ENCODE results near the gene DMD.

DNA sequence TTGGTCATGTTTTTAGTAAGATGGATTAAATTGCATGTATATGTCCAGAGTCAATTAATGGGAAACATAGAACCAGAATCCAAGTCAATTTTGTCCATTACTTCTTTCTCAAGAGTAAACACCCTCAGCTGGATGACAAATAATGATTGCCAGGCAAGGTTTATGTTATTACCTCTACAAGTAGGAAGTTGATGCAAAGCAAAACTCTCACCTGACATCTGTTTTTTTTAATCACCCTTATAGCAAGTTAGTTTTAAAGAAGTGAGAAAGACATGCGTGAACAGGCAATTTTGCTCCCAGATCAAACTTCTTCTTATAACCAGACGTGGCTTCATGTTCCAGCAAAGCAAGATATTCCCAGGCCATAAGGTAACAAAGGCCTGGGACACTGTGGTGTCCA, 1791.0 kb downstream of the DMD start:
- no peak for TF ChIP-seq POLR2A (IDR thresholded peaks at IDR 0.05; ENCODE audit: control extremely low read depth in 1 of 2, low read depth in 2 of 2, low read length in 2 of 2)
- TF ChIP-seq GTF2F1 (IDR thresholded peaks at IDR 0.05; ENCODE audit: borderline replicate concordance, low read depth, low read length) = no peak
- TF ChIP-seq RAD21 (IDR thresholded peaks at IDR 0.05 in 1 of 2, conservative IDR thresholded peaks at IDR 0.05 in 1 of 2; ENCODE audit: low read depth in 2 of 2, low read length in 2 of 2) = no peak
- TF ChIP-seq, protein P1, sequence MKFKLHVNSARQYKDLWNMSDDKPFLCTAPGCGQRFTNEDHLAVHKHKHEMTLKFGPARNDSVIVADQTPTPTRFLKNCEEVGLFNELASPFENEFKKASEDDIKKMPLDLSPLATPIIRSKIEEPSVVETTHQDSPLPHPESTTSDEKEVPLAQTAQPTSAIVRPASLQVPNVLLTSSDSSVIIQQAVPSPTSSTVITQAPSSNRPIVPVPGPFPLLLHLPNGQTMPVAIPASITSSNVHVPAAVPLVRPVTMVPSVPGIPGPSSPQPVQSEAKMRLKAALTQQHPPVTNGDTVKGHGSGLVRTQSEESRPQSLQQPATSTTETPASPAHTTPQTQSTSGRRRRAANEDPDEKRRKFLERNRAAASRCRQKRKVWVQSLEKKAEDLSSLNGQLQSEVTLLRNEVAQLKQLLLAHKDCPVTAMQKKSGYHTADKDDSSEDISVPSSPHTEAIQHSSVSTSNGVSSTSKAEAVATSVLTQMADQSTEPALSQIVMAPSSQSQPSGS (IDR thresholded peaks at IDR 0.05; ENCODE audit: low read length) = no peak
- TF ChIP-seq CHD2 (IDR thresholded peaks at IDR 0.05; ENCODE audit: low read length) = no peak
- TF ChIP-seq CBX5 (IDR thresholded peaks at IDR 0.05; ENCODE audit: low read depth, low read length) = no peak
- no peak for TF ChIP-seq CEBPB (IDR thresholded peaks at IDR 0.05; ENCODE audit: low read depth, low read length)

All from H1 (cell line).